CD14-positive monocyte (primary cell): ENCODE data around the gene CENPX. TPM values are rescaled to one million over a fixed set of nuclear protein-coding genes. Genes with fewer than 3 reads are reported as not detected.

Experiments
- DNase-seq, 3 donors: peaks; one replicate each; pipeline ENCODE4 v3.0.0-alpha.2; 2011 to 2022
- H2AFZ ChIP-seq: 2 replicates; pipeline ENCODE4 v1.6.0; 2012; ENCODE audit warnings: mild to moderate bottlenecking, low read depth, low read length, inconsistent platforms; ENCODE audit not compliant: insufficient read depth, poor library complexity, severe bottlenecking
- H3K27ac ChIP-seq, 2 donors: 1 replicate in 1 of 2; 2 replicates in 1 of 2; pipeline ENCODE4 v1.5.1; 2012 to 2013; ENCODE audit warnings: low read length in 2 of 2, control low read depth in 1 of 2, inconsistent platforms in 1 of 2, low read depth in 1 of 2, mild to moderate bottlenecking in 1 of 2
- H3K27me3 ChIP-seq, 2 donors: one replicate each; pipeline versions ENCODE4 v1.6.0 to v1.6.1; 2011 to 2013; ENCODE audit warnings: low read length in 2 of 2; ENCODE audit not compliant: control insufficient read depth in 2 of 2, insufficient read depth in 2 of 2
- H3K36me3 ChIP-seq, 2 donors: replicated peaks in 1 of 2; 1 replicate in 1 of 2; 2 replicates in 1 of 2; pipeline versions ENCODE4 v1.5.1 to v1.6.1; 2012 to 2013; ENCODE audit warnings: low read length in 2 of 2, control low read depth in 1 of 2, inconsistent platforms in 1 of 2, mild to moderate bottlenecking in 1 of 2; ENCODE audit not compliant: insufficient read depth in 2 of 2, control insufficient read depth in 1 of 2
- H3K4me1 ChIP-seq, 2 donors: 1 replicate in 1 of 2; 2 replicates in 1 of 2; pipeline versions ENCODE4 v1.5.1 to v1.6.1; 2012 to 2013; ENCODE audit warnings: low read length in 2 of 2, control low read depth in 1 of 2, inconsistent platforms in 1 of 2, mild to moderate bottlenecking in 1 of 2, moderate library complexity in 1 of 2; ENCODE audit not compliant: insufficient read depth in 2 of 2, control insufficient read depth in 1 of 2
- H3K4me2 ChIP-seq: replicated peaks from 2 replicates; pipeline ENCODE3; 2012; ENCODE audit warnings: low read length, moderate library complexity, mild to moderate bottlenecking; ENCODE audit not compliant: poor library complexity, severe bottlenecking; ENCODE audit errors: extremely low read depth
- H3K4me3 ChIP-seq, 3 experiments: fragments of 200-600 bp in 1 of 3; sonication (generic) in 1 of 3; replicated peaks in 1 of 3; 1 replicate in 2 of 3; 2 replicates in 1 of 3; pipeline ENCODE4 v1.5.1; 2011 to 2013; ENCODE audit warnings: low read length in 3 of 3, mild to moderate bottlenecking in 3 of 3, control low read depth in 2 of 3, low read depth in 2 of 3, inconsistent platforms in 1 of 3, moderate library complexity in 1 of 3
- H3K79me2 ChIP-seq: 2 replicates; pipeline ENCODE4 v1.6.0; 2012; ENCODE audit warnings: mild to moderate bottlenecking, control low read depth, inconsistent platforms, low read length, moderate library complexity; ENCODE audit not compliant: insufficient read depth
- H3K9ac ChIP-seq: 2 replicates; pipeline ENCODE4 v1.6.0; 2017; ENCODE audit warnings: low read length, mild to moderate bottlenecking; ENCODE audit not compliant: insufficient read depth, poor library complexity, severe bottlenecking
- H3K9me3 ChIP-seq, 2 donors: replicated peaks in 1 of 2; 1 replicate in 1 of 2; 2 replicates in 1 of 2; pipeline versions ENCODE4 v1.5.1 to v1.6.1; 2012 to 2013; ENCODE audit warnings: low read length in 2 of 2, control low read depth in 1 of 2; ENCODE audit not compliant: control insufficient read depth in 1 of 2, insufficient read depth in 1 of 2
- H4K20me1 ChIP-seq: 2 replicates; pipeline ENCODE4 v1.6.0; 2012; ENCODE audit warnings: mild to moderate bottlenecking, low read length, control low read depth, moderate library complexity; ENCODE audit not compliant: insufficient read depth
- H3K27ac Mint-ChIP-seq, 7 donors: one replicate each; pipeline ENCODE4 v1.8.0; 2020; ENCODE audit warnings: mild to moderate bottlenecking in 7 of 7, mixed read lengths in 7 of 7, moderate library complexity in 6 of 7, inconsistent platforms in 2 of 7
- H3K27me3 Mint-ChIP-seq, 3 donors: one replicate each; pipeline ENCODE4 v1.8.0; 2021 to 2022; ENCODE audit warnings: low read depth in 3 of 3, mild to moderate bottlenecking in 3 of 3, mixed read lengths in 3 of 3, moderate library complexity in 3 of 3, inconsistent platforms in 1 of 3
- H3K36me3 Mint-ChIP-seq, 2 donors: one replicate each; pipeline ENCODE4 v1.8.0; 2020; ENCODE audit warnings: mixed read lengths in 2 of 2, inconsistent platforms in 1 of 2, mild to moderate bottlenecking in 1 of 2
- H3K4me1 Mint-ChIP-seq: one replicate; pipeline ENCODE4 v1.8.0; 2020; ENCODE audit warnings: mild to moderate bottlenecking, mixed read lengths
- H3K4me3 Mint-ChIP-seq, 2 donors: one replicate each; pipeline ENCODE4 v1.8.0; 2020; ENCODE audit warnings: mild to moderate bottlenecking in 2 of 2, mixed read lengths in 2 of 2, moderate library complexity in 1 of 2
- H3K9me3 Mint-ChIP-seq, 7 donors: one replicate each; pipeline ENCODE4 v1.8.0; 2020 to 2022; ENCODE audit warnings: mixed read lengths in 7 of 7, mild to moderate bottlenecking in 6 of 7, moderate library complexity in 6 of 7, inconsistent platforms in 2 of 7
- CTCF ChIP-seq: fragments of 200-600 bp; IDR thresholded peaks from one replicate; pipeline ENCODE4 v1.8.0; 2022; ENCODE audit warnings: antibody characterized with exemption, mild to moderate bottlenecking
- WGBS: methylation state at CpG from one replicate; pipeline ENCODE4 v1.1.5; 2013; ENCODE audit warnings: missing lambda C conversion rate; ENCODE audit not compliant: insufficient coverage; 5-methylcytosine and 5-hydroxymethylcytosine counted together
- intact Hi-C, 2 donors: fragments of 100-400 bp; cut with micrococcal nuclease; formaldehyde crosslinking; loops; one replicate each; pipeline versions ENCODE4 v1.15.0 to v1.15.1; 2023
- polyA plus RNA-seq, 3 donors: library from polyadenylated mRNA; depleted of rRNA in 1 of 3; unstranded in 2 of 3; stranded (reverse) in 1 of 3; fragments of 300-500 nt in 2 of 3; fragments of >200 nt in 1 of 3; fragmentation: Illumina TruSeq in 2 of 3; gene quantifications; 1 replicate in 2 of 3; 2 replicates in 1 of 3; pipeline ENCODE4 v1.2.3, GENCODE V29; 2012 to 2021

CENPX gene
- polyA plus RNA-seq, 3 donors: 47.7 to 57.0 (median 55.9) TPM

- Histone ChIP-seq H3K27ac (no peak overlapping the region), H3K9me3 (no peaks in the 10 kb centered on the region), H3K4me3 (no peak overlapping the region), H3K4me2 (no peak overlapping the region), H2AFZ (no peak overlapping the region), H3K79me2 (no peaks in the 10 kb centered on the region), H4K20me1 (peaks cover 4% of the 10 kb centered on the region), H3K27me3 (no peaks in the 10 kb centered on the region), H3K36me3 (peaks cover 16 to 32% of the 10 kb centered on the region in 2 donors), H3K4me1 (no peaks in the 10 kb centered on the region), H3K9ac (no peak overlapping the region)
- WGBS: 98% methylated on average over 28 of the region's 29 CpGs
- no peak overlapping the region for H3K4me3 Mint-ChIP-seq
- H3K27me3 Mint-ChIP-seq: no peaks in the 10 kb centered on the region
- H3K27ac Mint-ChIP-seq: no peak overlapping the region
- no peak for DNase-seq
- peaks cover 19 to 52% of the 10 kb centered on the region in 2 donors for H3K36me3 Mint-ChIP-seq
- H3K4me1 Mint-ChIP-seq: no peaks in the 10 kb centered on the region
- intact Hi-C loops: no loop called here
- peaks cover 0 to 2% (median 0%) of the 10 kb centered on the region in 7 donors for H3K9me3 Mint-ChIP-seq
- TF ChIP-seq CTCF: no peak
Observed at GRCh38 chr17:81995463-81996231, 27.0 kb downstream of the CENPX start.

GRCh38 chr17:81994593-81995462 is 27.9 kb downstream of the CENPX start:
- Mint-ChIP-seq H3K9me3 (peaks cover 0 to 2% (median 0%) of the 10 kb centered on the region in 7 donors), H3K36me3 (peaks cover 25 to 57% of the 10 kb centered on the region in 2 donors), H3K4me3 (no peak overlapping the region), H3K27ac (no peak overlapping the region), H3K27me3 (no peaks in the 10 kb centered on the region), H3K4me1 (no peaks in the 10 kb centered on the region)
- 99% methylated on average over 27 of the region's 39 CpGs for WGBS
- H3K4me2 ChIP-seq: no peak overlapping the region
- peaks cover 4% of the 10 kb centered on the region for H4K20me1 ChIP-seq
- peaks cover 19 to 39% of the 10 kb centered on the region in 2 donors for H3K36me3 ChIP-seq
- no peaks in the 10 kb centered on the region for H3K27me3 ChIP-seq
- no peak for TF ChIP-seq CTCF
- no peaks in the 10 kb centered on the region for H3K79me2 ChIP-seq
- no peaks in the 10 kb centered on the region for H3K4me1 ChIP-seq
- intact Hi-C loops: no loop called here
- no peak overlapping the region for H3K27ac ChIP-seq
- H2AFZ ChIP-seq: no peak overlapping the region
- no peak overlapping the region for H3K9ac ChIP-seq
- no peak overlapping the region for H3K4me3 ChIP-seq
- H3K9me3 ChIP-seq: no peaks in the 10 kb centered on the region
- DNase-seq: no peak
